Left colon (tissue), 2 donors: Measurements from ENCODE around the gene MT1A. TPM values are rescaled to one million over a fixed set of nuclear protein-coding genes. Genes with fewer than 3 reads are reported as not detected.
"Not testable (repeated sequence)": the region's sequence is repeated elsewhere in the genome, so short reads cannot be mapped to it uniquely, and the experiment has no call there.

Experiments
- ATAC-seq: fragments of 200-7000 bp; cut with Tn5 transposase; one replicate; pipeline ENCODE4 v1.9.1; 2020; ENCODE audit warnings: mild to moderate bottlenecking, moderate library complexity
- DNase-seq, 2 donors: peaks; one replicate each; pipeline ENCODE4 v3.0.0-alpha.2; 2020
- intact Hi-C, 2 donors: fragments of 100-400 bp; cut with DNase I in 1 of 2; cut with micrococcal nuclease in 1 of 2; formaldehyde crosslinking; loops; one replicate each; pipeline versions ENCODE4 v1.11.2 to v1.14.0; 2022; cut with DNase I, micrococcal nuclease
- total RNA-seq, 2 donors: library from RNA; stranded (reverse); fragmentation: NEBNext Ultra II Directional; extraction: Animal tissue kit (Norgen Biotek cat#: 25700); gene quantifications; one replicate each; pipeline ENCODE4 v1.2.1, GENCODE V29; 2021
- donor health status: DM: no; HTN: no; CAD: no.
- donor health status: DM: yes; HTN: yes; CAD: no.

The MT1A gene
- total RNA-seq, 2 donors from 2014 or later = 4.7 to 5.1 TPM

DNA sequence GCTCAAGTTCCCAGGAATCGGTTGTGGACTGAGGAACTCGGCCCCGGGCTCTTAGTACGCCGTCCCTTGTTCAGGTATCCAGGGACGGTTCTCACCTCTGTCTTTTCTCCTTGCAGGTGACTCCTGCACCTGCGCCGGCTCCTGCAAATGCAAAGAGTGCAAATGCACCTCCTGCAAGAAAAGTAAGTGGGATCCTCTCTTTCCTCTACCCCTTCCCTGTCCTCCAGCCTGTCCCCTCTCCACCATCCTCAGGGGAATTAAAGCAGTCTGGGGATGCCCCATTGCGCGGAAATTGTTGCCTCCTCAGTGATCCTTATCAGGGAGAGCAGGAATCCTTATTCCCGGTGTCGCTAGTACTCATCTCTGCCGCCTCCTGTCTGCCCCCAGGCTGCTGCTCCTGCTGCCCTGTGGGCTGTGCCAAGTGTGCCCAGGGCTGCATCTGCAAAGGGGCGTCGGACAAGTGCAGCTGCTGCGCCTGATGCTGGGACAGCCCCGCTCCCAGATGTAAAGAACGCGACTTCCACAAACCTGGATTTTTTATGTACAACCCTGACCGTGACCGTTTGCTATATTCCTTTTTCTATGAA lies 29.5 kb upstream of the MT1A start:
- ATAC-seq (peak; percentile 22), DNase-seq (peak in 1 of 2 donors; percentile 41)
- intact Hi-C loops = no loop called here

DNA sequence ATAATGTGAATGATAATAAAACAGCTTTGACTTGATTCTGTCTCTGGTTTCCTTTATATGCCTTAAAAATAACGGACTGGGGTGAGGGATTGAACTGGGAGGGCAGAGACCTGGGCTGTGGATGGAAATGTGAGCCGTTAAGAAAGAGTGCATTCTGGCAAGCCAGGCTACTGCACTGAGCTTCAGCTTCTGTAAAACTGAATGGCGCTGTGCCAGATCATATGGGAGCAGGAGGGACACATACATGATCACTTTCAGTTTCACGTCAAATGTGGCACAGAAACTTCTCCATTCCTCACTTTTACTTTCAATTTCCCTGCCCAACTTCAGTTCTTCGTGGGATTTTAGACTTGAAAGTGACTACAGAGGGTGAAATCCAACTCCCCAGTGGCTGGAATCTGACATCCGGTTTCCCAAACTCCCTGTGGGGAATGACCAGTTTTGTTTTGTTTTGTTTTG lies 29.0 kb upstream of the MT1A start:
- DNase-seq (peak; percentile 87 to 93), ATAC-seq (peak; percentile 63)
- intact Hi-C loops = no loop called here

DNA sequence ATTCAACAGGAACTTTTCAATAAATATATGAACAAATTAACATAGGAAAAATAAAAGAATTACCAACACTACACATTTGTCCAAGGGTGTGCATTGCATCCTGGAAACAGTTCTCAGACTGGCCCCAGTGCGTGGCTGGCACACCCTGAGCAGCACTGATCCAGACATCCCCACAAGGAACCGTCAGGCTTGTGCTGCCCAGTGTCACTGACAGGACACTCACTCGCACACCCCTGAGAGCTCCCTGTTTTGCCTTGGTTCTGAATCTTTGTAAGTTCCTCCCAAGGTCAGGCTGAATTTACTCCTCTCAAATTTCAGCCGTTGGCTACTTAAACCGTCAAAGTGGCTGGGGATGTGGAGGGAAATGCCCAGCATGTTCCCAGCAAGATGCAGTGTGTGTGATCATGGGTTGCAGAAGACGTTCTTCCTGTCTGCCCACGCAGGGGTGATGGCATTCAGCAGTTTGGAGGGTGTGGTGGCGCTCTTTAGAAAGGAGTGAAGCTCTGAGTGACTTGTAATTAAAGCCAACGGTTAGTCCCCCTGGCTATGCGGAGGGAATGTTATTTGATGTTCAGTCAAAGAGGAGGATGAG lies 28.4 kb upstream of the MT1A start:
- peak in 1 of 2 donors; percentile 48 for DNase-seq
- intact Hi-C loops = no loop called here
- peak; percentile 27 for ATAC-seq

DNA sequence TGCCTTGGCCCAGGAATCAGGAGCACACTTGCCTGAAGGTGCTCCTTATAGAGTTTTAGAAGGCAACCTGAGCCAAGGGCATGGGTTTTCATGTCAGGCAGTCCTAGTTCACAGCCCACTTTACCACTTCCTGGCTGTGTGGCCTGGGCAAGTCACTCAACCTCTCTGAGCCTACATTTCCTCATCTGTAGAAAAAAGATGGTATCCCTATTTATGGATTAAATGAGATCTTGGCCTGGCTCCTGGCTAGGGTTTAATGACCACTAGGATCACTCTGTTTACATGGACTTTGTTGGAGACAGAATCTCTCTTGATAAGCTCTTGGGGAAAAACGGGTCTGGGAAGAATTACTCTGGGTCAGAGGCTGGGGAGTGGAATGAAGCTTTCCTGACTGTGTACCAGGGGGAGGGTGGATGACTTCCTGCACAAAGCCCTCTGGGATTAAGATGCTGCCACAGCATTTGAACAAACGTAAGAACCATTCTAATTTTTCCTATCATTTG lies 27.8 kb upstream of the MT1A start:
- DNase-seq (no peak), ATAC-seq (no peak)
- intact Hi-C loops = no loop called here

DNA sequence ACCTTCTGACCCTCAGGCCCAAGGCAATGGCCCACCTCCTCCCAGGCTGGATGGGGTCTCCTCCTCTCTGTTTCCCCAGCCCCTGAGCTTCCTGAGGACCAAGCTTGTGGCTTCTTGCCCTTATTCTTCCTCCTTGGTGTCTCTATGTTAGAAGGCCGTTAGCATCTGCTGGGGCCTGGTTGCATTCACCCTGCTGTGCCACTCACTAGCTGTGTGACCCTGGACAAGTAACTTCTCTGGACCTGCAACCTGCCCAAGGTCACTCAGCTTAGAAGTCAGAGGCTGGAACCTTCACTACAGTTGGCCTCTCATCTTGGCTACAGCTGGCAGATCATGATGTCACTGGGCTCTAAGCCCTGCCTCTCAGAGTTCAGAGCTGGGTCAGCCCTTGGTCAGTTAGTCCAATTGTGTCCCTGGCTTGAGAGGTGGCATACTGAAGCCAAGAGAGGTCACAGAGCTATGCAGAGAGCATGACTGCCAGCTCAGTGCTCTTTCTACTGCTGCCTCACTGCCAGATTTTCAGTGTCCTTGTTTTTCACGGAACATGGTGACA lies 27.1 kb upstream of the MT1A start:
- ATAC-seq (no peak), DNase-seq (no peak)
- intact Hi-C loops = no loop called here

DNA sequence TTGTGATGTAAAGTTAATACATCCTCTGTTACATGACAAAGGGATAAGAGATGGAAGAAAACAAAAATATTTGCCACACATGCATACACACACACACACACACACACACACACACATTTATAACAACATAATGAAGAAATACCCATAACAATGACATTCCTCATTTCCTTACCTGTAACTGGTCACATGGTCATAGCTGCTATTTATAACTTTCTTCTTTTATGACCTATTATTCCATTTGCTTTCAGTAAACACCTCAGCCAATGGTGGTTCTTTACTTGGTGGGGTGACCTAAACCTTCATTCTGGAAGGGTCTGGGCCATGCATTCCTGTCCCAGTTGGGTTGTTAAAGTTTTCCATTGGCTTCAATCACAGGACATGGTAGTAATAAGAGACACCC lies 24.8 kb upstream of the MT1A start:
- intact Hi-C loops = no loop called here
- no peak for ATAC-seq
- no peak for DNase-seq

DNA sequence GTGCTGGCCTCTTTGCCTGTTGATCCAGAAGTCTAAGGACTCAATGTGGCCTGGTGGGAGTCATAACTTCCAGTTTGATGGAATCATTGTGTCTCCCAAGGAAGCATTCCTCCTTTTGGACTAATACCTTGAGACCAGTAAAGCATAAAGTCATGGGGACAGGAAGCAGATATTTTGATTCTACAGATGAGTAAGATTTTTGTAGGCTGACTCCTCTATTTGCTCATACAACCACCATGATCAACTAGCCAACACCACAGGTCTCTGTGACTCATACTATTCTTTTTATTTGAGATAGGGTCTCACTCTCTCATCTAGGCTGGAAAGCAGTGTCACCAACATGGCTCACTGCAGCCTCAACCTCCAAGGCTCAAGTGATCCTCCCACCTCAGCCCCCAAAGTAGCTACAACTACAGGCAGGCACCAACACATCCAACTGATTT lies 23.9 kb upstream of the MT1A start:
- ATAC-seq = no peak
- intact Hi-C loops = no loop called here
- no peak for DNase-seq

DNA sequence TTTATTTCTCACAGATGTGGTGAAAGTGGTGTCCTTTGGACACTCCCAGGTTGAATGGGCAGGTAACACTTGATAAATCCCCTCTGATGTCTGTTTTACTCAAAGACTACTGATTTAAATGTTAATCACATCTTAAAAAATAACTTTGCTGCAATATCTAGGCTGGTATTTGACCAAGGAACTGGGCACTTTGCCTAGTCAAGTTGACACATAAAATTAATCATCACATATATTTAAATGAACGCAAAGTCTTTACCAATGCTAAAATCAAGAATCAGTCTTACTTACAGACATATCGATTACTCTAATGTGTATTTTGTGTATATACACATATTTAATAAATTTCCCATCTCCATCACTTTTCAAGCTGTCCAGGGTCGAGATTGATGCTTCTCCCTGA lies 23.1 kb upstream of the MT1A start:
- DNase-seq = no peak
- intact Hi-C loops = no loop called here
- no peak for ATAC-seq

DNA sequence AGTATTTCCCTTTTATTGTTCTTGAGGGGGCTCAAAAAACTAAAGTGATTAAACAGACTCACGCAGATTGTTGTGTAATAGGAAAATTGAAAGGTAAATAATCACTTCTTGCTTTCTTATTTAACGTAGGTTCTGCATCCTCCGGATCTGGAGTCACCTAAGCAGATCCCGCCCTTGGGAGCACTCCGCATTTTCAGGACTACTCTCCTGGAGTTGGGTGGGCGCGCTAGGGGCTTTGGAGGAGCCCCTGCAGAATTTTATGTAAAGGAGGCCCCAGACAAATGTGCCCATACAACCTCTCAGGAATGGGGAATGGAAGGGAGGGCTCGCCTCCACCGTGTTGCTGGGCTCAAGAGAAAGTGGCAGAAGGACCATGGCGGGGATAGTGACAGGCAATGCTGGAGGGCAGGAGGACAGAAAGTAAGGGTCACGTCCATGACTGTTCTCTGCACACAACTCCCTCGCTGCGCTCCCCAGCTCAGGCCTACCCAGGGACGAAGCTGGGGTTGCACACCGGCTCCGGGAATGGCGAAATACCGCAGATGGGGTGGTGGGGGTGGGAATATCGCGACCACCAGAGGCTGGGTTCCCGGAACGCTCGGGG lies 21.8 kb upstream of the MT1A start:
- intact Hi-C loops = no loop called here
- DNase-seq = no peak
- peak; percentile 8 for ATAC-seq

DNA sequence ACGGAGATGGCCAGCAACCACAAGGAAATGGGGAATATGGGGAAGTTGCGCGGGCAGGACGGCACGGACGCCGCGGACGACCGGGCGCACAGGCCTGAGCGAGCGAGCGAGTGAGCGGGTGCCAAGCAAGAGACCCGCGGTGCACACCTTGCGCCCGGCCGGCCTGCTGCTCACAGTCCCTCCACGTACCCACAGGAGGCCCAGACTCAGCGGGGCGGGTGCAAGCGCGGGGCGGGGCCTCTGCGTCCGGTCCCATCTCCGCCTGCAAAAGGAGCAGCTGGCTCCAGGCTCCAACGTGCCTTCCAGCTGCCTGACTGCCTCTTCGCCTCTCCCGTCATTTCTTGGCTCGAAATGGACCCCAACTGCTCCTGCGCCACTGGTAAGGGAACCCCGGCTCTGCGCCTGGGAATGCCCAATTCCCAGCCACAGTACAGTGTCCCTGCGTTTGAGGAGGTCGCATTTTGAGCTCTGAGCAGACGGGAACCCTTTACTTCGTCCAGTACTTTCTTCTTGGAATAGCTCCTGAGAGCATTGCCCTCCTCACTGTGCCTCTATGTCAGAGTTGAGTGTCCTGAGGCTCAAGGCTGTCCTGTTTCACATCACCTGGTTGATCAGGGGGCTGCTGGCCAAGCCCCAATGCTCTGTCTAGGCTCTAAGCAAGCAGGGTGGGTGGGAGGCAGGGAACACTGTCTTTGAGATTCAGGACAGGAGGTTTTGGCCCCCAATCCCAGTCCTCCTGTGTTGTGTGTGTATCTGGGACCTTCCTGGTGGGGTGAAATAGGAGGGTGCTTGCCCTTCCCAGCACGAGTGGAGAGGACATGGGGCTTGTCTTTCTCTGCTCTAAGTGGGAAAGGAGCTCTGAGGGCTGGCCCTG lies 21.0 kb upstream of the MT1A start:
- ATAC-seq = peak; percentile 98
- intact Hi-C loops = no loop called here
- peak; percentile 82 to 84 for DNase-seq

DNA sequence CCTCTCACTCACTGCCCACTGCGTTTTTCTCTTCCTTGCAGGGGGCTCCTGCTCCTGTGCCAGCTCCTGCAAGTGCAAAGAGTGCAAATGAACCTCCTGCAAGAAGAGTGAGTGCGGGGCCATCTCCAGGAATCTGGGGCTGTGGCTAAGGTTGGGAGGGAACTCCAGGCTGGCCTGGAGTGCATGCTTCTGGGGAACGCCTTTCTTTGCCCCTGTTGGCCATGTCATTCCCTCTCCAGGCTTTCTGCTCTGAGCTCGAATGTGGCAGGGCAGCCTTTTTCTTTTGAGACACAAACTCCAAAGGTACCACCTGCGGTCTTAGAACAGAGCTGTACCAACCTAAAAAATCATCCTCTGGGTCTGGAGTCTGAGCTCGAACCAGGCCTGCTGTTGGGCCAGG lies 20.3 kb upstream of the MT1A start:
- intact Hi-C loops = no loop called here
- ATAC-seq = no peak

DNA sequence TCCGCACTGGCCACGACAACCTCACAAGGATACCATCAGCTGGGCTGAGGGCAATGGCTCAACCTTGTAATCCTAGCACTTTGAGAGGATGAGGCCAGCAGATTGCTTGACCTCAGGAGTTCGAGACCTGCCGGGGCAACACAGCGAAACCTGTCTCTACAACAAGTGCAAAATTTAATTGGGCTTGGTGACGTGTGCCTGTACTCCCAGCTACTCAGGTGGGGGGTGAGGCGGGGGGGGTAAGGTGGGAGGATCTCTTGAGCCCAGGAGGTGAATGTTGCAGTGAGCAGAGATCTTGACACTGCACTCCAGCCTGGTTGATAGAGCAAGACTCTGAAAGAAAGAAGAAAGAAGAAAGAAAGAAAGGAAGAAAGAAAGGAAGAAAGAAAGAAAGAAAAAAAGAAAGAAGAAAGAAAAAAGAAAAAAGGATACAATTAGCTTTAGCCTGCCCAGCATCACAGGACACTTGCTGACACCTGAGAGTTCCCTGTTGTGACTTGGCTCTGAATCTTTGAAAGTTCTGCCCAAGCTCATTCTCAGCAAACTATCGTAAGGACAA lies 18.0 kb upstream of the MT1A start:
- intact Hi-C loops = no loop called here
- DNase-seq = no peak
- no peak for ATAC-seq

More for the DNA sequence above, 20.3 kb upstream of the MT1A start:
- DNase-seq = no peak

DNA sequence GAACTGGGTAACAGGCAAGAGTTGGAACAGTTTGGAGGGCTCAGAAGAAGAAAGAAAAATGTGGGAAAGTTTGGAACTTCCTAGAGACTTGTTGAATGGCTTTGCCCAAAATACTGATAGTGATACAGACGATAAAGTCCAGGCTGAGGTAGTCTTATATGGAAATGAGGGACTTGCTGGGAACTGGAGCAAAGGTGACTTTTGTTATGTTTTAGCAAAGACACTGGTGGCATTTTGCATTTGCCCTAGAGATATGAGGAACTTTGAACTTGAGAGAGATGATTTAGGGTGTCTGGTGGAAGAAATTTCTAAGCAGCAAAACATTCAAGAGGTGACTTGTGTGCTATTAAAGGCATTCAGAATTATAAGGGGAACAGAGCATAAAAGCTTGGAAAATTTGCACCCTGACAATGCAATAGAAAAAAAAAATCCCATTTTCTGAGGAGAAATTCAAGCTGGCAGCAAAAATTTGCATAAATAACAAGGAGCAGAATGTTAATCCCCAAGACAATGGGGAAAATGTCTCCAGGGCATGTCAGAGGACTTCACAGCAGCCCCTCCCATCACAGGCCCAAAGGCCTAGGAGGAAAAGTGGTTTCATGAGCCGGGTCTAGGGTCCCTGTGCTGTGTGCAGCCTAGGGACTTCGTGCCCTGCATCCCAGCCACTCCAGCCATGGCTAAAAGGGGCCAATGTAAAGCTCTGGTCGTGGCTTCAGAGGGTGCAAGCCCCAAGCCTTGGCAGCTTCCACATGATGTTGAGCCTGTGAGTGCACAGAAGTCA lies 16.6 kb upstream of the MT1A start:
- DNase-seq, ATAC-seq, intact Hi-C loops: not testable (repeated sequence)

DNA sequence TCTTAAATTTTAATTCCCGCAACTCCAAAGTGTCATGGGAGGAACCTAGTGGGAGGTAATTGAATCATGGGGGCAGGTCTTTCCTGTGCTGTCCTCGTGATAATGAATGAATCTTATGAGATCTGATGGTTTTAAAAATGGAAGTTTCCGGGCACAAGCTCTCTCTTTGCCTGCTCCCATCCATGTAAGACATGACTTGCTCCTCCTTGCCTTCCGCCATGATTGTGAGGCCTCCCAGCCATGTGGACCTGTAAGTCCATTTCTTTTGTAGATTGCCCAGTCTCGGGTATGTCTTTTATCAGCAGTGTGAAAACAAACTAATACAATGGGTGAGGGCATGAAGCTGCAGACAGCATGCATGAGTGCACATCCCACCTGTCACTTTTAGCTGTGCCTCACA lies 15.3 kb upstream of the MT1A start:
- DNase-seq, intact Hi-C loops, ATAC-seq: not testable (repeated sequence)

DNA sequence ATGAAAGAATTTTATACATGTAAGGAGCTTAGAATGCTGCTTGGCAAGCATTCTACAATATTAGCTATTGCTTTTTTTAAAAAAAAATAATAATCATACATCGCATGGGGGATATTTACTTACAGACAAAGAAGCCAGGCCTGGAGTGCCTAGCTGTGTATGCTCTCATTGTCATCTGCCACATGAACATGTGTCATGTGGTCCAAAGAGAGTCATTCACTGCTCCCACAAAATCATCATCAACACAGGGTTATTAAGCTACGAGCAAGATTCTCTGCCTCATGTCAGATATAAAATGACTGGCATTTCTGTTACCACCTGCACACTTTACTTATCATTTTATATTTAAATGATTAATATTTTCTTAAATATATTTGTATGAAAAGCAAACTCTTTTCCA lies 14.8 kb upstream of the MT1A start:
- no peak for DNase-seq
- intact Hi-C loops = no loop called here

DNA sequence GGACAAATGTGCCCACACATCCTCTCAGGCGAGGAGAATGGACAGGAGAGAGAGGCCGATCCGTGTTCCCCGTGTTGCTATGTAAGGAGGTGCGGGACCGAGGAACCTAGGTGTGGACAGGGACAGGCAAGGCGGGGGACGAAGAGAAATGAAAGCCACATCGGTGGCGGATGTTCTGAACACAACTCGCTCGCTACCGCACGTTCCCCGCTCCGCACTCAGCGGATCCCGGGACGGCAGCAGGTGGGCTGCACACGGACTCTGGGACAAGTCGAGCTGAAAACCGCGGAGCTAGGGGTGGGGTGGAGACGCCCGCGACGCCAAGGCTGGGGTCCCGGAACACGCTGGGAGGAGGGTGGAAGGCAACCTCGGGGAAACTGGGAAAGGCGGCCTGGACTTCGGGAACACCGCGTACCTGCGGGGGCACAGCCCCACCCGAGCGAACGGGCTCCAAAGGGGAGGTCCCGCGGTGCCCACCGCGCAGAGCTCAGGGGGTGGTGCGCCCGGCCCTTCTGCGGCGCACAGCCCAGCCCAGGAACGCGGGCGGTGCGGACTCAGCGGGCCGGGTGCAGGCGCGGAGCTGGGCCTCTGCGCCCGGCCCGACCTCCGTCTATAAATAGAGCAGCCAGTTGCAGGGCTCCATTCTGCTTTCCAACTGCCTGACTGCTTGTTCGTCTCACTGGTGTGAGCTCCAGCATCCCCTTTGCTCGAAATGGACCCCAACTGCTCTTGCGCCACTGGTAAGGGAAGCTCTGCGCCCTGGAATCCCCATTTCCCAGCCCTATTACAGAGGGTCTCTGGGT lies 13.1 kb upstream of the MT1A start, which contains the start of gene MT1E:
TSS of gene MT1E (plus strand) at position 642 of the 803 bp plus-strand sequence. CDS start at position 713, 71 bp downstream.
- DNase-seq (peak; percentile 77 to 82), ATAC-seq (peak; percentile 90)
- intact Hi-C loops = no loop called here

More for the DNA sequence above, 14.8 kb upstream of the MT1A start:
- ATAC-seq = no peak
